Amniotic epithelial cell (primary cell): ENCODE results near the gene MND1.

Experiments used
- DNase-seq: peaks from one replicate; pipeline ENCODE4 v3.0.0-alpha.2; 2010; ENCODE audit warnings: low read depth

Gene MND1, protein sequence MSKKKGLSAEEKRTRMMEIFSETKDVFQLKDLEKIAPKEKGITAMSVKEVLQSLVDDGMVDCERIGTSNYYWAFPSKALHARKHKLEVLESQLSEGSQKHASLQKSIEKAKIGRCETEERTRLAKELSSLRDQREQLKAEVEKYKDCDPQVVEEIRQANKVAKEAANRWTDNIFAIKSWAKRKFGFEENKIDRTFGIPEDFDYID

DNA sequence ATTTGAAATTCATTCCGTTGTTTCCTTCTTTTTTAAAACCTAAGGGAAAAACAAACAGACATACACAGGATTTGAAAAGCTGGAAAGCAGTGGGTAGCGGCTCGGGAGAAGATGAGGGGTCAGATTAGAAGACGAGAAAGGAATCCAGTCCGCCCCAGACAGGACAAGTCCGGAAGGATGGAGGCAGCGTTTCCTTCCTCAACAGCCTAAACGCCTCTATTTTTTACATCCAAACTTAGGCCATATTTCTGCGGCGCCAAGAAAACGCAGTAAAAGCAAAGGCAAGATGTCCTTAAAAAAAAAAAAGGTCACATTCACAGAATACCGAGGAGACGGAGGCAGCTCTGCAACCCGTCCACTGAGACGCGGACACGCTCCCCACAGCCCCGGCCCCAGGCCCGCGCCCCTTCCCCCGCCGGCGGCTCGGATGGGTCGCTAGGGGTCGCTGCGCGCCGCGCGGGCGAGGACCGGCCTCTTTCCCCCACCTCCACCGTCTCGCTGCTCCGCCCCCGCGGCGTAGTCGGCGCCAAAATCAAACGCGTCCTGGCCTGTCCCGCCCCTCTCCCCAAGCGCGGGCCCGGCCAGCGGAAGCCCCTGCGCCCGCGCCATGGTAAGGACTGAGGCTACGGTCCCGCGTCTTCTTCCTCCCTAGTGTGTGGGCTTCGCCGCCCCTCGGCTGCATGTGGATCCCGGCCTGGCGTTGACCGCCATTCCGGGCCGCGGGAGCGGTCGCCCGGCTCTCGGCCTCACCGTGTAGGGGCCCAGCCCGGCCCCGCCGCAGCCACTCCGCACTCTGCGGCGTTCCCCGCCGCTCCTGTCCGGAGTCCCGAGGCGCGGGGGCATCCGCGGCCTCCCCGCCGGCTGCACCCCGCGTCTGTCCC lies at the start of gene MND1:
TSS of gene MND1 (plus strand) at position 558 of the 881 bp plus-strand sequence. CDS start at position 608, 50 bp downstream.
- DNase-seq: peak; percentile 61

DNA sequence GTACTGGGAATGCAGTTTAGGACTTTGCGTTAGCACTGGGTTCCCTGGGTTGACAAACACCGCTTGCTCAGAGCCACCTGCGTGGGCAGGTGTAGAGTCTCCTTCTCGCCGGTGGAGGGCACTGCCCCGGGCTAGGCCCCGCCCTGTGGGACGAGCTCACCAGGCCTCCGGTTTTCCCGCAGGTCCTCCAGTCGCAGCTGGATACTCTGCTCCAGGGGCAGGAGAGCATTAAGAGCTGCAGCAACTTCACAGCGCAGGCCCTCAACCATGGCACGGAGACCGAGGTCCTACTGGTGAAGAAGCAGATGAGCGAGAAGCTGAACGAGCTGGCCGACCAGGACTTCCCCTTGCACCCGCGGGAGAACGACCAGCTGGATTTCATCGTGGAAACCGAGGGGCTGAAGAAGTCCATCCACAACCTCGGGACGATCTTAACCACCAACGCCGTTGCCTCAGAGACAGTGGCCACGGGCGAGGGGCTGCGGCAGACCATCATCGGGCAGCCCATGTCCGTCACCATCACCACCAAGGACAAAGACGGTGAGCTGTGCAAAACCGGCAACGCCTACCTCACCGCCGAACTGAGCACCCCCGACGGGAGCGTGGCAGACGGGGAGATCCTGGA lies 49.2 kb upstream of the MND1 start:
- DNase-seq: no peak

DNA sequence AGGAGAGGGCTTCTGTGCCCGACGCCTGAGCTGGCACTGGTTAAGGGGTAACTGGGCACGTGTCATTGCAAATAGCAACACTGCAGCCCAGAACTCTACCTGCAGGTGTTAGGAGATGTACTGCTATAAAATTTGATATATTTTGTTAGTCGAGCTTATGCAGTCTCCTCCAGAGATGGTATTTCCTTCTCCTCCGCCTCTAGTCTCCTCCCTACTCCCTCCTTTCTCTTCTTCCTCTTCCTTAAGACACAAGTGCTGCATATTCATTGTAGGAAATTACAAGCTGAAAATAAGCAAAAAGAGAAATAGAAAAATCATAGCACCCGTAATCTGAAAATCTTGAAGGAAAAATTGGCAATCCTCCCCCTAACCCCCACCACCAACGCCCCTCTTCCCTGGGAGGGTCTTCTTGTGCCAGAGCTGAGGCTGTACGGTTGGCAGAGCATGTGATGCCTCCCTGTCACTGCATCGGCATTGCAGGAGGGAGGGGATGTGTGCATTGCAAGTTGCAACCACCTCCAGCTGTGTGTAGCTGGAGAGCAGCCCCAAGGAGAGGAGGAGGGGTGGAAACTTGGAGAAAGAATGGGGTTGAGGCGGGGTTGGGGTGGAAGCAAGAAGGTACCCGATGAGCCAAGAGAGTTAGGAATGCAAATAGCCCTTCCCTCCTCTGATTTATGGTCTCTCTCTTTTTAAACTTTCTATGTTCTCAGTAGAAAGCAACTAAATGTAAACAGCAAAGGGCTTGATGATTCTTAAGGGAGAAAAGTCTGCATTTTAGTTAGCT lies 48.3 kb upstream of the MND1 start:
- DNase-seq: peak; percentile 67

DNA sequence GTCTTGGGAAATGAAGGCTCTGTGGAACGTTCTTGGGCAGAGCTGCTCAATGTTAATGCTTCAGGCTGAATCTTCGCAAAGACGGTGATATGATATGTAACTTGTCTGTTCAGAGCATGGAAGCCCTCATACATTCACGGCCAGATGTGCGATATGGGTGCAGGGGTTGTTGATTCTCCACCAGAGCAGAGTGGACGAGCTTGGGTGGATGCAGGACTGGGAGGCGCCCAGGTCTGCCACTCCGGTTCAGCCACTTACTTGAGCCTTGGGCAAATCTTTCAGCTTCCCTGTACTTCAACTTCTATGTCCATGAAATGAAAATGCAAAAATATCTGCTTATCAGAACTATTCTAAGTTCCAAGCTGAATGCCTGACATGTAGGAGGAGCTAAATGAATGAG lies 47.4 kb upstream of the MND1 start:
- DNase-seq: no peak

DNA sequence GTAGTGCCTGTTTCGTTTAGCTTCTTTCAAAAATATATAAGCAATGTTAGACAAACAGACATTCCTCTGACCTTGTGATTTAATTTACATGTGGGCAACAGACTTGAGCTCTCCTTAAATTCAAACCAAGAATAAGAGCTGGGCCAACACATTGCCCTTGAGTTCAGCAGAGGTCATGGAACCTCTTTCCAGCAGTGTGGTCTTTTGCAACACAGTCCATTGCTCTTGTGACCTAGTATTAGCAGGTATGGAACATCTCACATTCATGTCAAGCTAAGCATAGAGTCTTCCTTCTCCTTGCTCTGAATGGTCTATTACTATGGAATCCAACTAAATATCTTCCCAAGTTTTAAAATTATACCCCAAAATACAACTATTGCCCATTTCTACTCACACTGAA lies 33.7 kb upstream of the MND1 start:
- DNase-seq: no peak

DNA sequence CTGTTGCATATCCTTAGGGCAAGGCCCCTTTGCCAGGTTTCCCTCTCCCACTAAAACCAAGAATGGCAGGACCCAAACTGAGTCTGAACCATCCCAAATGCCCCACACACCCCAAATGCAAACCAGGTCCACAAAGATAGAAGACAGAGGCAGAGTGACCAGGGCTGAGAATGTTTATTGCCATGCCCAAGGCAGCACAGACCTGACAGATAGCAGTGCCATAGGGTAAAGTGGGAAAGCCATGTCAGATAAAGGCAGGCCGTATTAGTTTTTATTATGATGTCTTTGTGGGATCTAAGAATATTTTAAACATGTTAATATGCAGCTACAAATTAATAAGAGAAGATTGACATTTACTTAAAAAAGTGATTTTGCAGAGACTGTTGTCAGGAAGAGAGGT lies 29.6 kb upstream of the MND1 start:
- DNase-seq: no peak

DNA sequence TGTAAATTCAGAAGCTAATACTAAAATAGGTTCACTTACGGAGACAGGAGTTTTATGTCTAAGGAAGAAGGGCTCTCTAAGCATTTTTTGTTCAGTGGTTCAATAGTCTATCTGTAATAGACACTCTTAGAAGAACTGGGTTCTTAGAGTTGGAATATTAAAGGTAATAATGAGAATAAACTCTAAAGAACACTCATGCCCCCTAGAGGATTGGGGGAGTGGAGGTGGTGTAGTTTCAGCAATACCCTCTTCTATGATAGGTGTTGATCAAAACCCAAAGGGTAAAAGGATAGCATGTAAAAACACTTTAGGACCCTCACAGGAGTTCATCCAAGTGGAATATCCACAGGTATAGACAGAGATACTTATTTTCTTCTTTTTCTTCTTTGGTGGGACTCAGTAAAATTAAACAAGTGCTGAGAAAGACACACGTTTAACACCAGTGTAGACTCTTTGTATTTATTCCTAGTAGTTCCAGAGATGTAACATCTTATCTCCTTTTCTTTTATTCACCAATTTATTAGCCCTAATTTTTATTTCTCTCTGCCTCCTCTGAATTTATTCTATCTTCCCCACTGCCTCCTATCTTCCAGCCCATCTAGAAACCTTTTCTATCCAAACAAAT lies 25.7 kb upstream of the MND1 start:
- DNase-seq: peak; percentile 49

DNA sequence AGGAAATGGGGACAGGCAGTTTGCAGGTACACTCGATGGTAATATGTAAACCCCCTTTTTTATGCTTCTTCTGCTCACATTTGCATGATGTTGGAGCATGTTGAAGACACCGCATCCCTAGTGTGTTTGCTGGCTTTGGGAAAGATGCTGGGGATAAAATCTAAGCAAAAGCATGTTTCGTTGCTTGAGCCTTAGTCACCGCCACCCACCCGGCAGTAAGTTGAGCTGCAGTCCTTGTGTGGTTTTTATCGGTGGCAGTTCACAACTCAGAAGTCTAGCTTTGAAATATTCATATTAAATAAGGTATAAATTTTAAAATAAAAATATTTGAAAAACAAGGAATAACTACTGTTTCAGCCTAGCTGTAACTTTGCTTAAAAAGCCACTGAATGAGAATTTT lies 21.7 kb upstream of the MND1 start:
- no peak for DNase-seq

DNA sequence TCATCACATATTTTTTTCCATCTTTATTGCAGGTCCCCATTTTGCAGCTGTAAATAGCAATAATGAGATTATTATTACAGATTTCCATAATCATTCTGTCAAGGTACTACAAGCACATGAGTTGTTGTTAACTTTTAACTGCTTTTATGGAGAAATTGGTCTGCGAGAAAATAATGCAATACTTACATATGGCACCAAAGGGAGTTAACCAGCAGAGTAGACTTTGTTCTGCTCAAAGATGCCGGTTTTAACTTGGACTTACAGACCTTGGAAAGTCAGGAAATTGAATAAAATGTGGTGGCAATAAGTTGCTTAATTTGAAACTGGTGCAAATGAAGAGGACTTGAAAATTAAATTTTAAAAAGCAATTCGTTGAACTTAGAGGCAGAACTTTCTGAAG lies 20.4 kb upstream of the MND1 start:
- no peak for DNase-seq

DNA sequence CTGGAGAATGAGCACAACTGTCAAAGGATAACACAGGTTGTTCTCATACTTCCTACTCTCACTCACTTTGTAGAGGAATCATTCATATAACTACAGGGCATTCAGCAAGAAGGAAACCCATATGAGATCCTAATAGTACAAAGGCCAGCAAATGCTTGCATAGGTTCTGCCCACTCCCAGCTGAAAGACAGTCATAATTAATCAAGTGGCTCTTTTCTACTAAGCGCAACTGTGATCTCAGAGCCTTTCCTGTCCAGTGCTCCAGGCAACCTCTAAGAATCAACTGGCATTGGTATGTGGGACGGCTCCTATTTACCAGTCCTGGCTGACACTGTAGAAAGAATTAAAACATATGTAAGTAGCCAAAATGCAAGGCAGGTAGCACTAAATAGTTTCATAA lies 18.9 kb upstream of the MND1 start:
- DNase-seq: no peak

DNA sequence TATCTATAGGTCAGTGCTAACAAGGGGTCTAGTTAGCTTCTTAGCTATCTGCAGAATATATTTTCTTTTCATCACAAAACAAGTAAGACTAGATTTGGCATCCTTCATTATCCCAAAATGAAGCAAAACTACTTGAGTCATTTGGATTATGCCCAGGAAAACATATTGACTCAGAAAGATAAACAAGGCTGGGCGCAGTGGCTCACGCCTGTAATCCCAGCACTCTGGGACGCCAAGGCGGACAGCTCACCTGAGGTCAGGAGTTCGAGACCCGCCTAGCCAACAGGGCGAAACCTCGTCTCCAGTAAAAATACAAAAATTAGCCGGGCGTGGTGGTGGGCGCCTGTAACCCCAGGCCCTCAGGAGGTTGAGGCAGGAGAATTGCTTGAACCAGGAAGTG lies 18.0 kb upstream of the MND1 start:
- DNase-seq: peak; percentile 37

DNA sequence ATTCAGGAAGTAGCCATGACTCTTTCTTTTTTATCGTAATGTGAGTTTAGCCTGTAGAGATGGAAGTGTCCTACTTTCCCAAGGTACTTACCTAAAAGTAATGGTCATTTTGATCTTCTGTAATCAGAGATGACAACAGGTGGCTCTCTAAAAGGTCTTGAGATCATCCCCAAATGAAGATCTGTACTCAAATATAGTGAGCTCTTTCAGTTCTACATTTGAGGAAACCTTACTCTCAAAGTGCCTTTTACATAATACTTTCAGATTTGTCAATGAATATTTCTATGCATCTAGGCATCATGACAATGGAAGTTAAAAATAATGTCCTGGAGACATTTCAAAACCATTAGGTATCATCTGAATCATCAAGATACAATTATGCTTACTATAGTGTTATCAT lies 17.2 kb upstream of the MND1 start:
- no peak for DNase-seq

DNA sequence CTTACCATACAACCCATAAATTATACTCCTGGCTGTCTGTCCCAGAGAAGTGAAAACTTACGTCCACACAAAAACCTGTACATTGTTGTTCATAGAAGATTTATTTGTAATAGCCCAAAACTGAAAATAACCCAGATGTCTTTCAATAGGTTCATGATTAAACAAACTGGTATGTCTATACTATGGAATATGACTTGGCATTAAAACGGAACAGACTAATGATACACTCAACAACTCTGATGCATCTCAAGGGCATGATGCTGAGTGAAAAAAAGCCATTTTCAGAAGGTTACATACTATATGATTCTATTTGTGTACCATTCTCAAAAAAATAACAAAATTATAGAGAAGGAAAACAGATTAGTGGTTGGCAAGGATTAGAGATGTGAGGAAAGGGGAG lies 11.6 kb upstream of the MND1 start:
- peak; percentile 17 for DNase-seq

DNA sequence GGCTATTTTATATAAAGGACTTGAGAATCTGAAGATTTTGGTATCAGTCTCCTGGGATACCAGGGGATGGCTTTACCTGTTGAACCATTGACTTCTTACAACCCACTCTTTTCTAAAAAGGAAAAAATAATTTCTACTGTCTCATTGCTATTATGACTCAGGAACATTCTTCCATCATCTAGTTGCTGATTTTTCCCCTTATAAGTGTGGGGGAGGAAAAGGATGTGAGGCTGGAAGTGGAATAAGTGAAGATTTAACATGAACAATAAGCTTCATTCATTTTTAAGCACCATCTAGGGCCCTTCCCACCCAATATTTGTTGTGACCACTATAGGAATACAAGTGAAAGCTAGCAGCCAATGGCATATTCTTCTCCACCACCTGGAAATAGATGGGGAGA lies 10.6 kb upstream of the MND1 start:
- DNase-seq: peak; percentile 24

DNA sequence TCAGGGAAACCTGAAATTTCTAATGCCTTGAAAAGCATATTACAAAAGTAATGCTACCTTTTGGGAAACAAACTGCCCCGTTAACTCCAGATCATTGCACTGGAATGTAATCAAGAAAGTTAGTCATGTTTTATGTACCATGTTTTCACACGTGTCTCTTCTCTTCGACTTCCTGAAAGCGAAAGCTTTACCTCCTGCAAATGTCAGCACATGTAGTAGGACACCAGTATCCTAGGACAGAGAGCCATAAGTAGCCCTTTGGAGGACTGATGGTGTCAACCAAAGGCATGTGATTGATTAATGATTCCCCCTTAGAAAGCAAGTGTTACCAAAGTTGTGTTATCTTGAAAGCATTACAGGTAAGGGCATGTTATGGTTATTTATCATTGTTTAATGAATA lies 8.8 kb upstream of the MND1 start:
- peak; percentile 69 for DNase-seq

DNA sequence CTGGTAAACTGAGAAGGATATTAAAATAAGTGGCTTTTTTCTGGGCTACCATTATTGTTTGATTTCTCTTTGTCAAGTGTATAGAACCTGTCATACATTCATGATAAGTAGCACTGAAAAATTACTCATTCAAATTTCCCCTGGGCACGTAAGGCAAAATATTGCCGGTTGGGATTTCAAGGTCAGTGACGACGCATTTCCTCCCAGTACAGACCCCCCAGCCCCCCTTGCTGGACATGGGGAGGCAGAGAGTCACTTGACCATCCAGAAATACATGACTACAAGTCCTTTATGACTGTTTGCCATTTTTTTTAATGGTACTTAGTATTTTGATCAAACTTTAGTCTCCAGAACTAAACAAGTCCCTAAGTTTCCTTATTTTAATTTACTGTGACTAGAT lies 6.8 kb upstream of the MND1 start:
- DNase-seq: peak; percentile 27

DNA sequence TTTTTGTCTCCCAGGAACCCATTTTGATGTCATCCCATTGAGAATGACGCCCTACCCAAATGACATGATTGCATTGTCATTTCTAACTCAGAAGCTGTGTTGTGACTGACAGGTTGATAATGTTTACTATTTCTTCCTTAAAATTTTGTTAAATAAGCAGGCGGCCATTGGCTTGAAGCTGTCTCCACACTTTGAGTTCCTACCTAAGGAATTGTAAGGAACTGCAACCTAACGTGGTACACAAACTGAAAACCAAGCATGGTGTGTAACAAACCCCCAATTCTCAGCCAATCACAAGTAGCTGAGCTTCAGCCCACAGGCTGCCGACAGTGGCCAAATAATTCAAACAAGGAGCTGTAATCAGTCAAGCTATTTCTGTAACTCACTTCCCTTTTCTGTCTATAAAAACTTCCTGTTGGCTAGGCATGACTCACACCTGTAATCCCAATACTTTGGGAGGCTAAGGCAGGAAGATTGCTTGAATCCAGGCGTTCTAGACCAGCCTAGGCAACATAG lies 2.9 kb upstream of the MND1 start:
- peak; percentile 74 for DNase-seq

DNA sequence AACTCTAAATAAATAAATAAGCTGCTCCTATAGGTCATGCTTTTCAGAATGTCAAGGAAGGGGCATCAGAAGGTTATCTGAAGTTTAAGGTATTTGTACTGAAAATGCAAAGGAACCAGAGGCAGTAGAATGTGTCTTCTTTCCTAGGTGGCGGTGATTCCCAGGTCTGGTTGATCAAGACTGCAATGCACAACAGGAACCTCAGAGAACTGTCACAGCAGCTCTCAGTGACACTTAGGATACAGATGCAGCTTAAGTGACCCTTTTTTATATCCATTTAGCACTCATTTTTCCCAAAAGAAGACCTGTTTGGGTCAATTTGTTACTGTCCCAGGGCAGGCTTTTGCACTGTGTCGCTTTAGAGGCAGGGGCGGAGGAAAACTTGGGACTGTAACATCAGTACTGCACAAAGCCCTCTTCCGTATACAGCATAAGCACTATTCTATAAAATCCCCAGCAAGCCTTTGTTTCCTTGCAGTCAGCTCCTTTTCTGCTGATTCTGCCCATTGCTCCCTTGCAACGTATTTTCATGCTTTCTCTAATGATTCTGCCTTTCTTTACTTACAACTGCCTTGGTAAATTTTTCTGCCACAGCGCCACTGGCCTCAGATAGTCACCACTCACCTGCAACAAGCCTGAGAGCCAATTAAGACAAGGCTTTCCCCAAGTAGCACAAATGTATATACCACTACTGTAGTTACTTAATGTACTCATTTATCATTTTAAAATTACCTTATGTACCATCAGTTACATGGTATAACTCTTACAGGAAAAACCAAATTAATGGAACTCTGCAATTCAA lies 1.5 kb upstream of the MND1 start:
- no peak for DNase-seq

DNA sequence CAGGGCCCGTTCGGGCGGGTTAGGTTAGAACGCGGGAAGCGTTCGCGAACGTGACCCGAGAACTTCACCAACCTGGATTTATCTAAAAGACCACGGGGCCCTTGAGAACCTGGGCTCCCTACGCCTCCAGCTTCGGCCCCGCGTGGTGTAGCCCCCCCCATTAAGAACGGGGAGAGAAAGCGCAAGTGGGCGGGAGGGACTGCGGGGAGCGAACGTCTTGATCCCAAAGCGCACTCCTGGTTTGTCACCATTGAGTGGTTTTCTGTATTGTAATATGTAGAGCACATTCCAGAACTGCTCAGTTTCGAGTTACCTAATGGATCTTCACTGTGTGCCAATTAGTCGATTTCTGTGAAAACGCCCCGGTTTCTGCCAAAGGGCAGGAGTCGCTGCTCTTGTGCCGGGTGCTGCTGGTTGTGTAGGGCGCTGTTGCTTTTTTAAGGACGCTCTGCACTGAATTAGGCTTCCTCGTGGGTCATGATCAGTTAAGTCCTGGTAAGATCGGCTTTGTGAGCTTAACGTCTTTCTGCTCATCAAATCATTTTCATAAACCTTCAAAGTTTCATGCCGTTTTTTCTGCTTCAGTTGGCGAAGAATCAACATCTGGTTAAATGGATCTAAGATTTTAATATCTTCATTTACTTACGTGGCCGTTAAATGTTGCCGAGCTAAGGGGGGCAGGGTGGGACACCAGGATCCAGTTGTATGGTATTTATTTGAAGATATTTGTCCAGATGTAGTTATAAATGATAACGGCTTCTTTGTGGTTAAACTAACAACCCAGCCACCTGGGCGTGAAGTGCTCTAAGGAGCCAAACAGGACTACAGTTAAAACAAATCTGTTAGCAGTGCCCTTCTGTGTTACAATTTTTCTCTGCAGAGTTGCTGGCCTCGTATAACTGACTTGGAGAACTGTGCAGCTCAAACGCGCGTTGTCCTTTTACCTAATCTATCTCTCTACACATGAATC lies 809 bp downstream of the MND1 start:
- DNase-seq: peak; percentile 59

DNA sequence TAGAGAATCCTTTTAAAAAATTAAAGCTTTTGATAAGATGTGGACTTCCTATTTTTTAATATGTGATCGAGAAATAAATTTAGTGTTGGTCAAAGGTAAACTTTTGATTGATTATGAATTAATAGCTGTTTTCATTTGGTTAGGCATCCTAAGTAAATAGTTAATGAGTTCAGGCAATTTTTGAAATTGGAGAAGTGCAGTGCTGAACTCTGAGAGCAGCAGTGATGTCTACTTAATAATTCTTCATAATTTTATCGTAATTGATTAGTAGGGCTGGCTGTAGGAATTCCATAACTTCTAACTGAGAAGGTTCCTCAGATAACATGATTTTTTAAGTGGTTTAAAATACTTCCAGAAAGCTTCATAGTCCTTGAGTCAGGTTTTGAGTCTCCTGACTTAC lies 1.5 kb downstream of the MND1 start:
- DNase-seq: peak; percentile 32
